HepG2 (cell line): ENCODE data around the gene AP3D1. TPM values are rescaled to one million over a fixed set of nuclear protein-coding genes. Genes with fewer than 3 reads are reported as not detected.

Source experiments
- EHMT2 ChIP-seq: fragments of 200-600 bp; sonication (generic); IDR thresholded peaks from 2 replicates; pipeline ENCODE4 v1.7.0; 2017; ENCODE audit warnings: antibody characterized with exemption, low read depth, low read length, borderline replicate concordance
- HIVEP1 ChIP-seq: sonication (generic); formaldehyde crosslinking; IDR thresholded peaks from 2 replicates; pipeline ENCODE4 v1.4.0; 2020; ENCODE audit warnings: mild to moderate bottlenecking, missing genetic modification reagents
- HOXD1 ChIP-seq: sonication (generic); formaldehyde crosslinking; IDR thresholded peaks from 2 replicates; pipeline ENCODE4 v1.5.0; 2020; ENCODE audit warnings: missing genetic modification reagents
- MZF1 ChIP-seq: sonication (generic); formaldehyde crosslinking; IDR thresholded peaks from 2 replicates; pipeline ENCODE4 v1.8.1; 2023; ENCODE audit warnings: mild to moderate bottlenecking, missing genetic modification reagents, borderline replicate concordance
- SP2 ChIP-seq: sonication (generic); formaldehyde crosslinking; IDR thresholded peaks from 2 replicates; pipeline ENCODE4 v1.5.1; 2020; ENCODE audit warnings: mild to moderate bottlenecking, missing genetic modification reagents
- ZNF331 ChIP-seq: sonication (generic); formaldehyde crosslinking; IDR thresholded peaks from 2 replicates; pipeline ENCODE4 v1.4.0; 2020; ENCODE audit warnings: missing genetic modification reagents
- ZNF772 ChIP-seq: sonication (generic); formaldehyde crosslinking; IDR thresholded peaks from 2 replicates; pipeline ENCODE4 v1.5.0; 2020; ENCODE audit warnings: mild to moderate bottlenecking, missing genetic modification reagents
- ZZZ3 ChIP-seq: sonication (generic); formaldehyde crosslinking; IDR thresholded peaks from 2 replicates; pipeline ENCODE4 v1.4.0; 2020; ENCODE audit warnings: missing genetic modification reagents, mild to moderate bottlenecking, borderline replicate concordance
- polyA plus RNA-seq, 8 experiments: library from polyadenylated mRNA; depleted of rRNA in 3 of 8; stranded (reverse) in 7 of 8; unstranded in 1 of 8; fragments of >200 nt; fragmentation: Illumina TruSeq in 4 of 8; extraction: Trizol in 4 of 8; gene quantifications; 2 replicates each; pipeline versions ENCODE4 v1.2.1 to v1.2.3, GENCODE V29; 2011 to 2016; ENCODE audit warnings: low read depth in 4 of 8, missing spikeins in 1 of 8, mixed read lengths in 1 of 8; ENCODE audit not compliant: insufficient read depth in 1 of 8
- total RNA-seq, 5 experiments: library from RNA; depleted of rRNA; stranded (reverse); fragments of >200 nt; fragmentation: Illumina TruSeq; extraction: Trizol; gene quantifications; 2 replicates each; pipeline ENCODE4 v1.2.3, GENCODE V29; 2016; ENCODE audit warnings: low read depth in 1 of 5
- TF ChIP-seq, protein P1 (sequence below): sonication (generic); formaldehyde crosslinking; IDR thresholded peaks from 2 replicates; pipeline ENCODE4 v1.9.0; 2021; ENCODE audit warnings: missing genetic modification reagents, borderline replicate concordance
- TF ChIP-seq, protein P2 (sequence below), 2 experiments: sonication (generic) in 1 of 2; formaldehyde crosslinking in 1 of 2; IDR thresholded peaks; 2 replicates each; pipeline versions ENCODE4 v1.5.1 to v1.6.1; 2011 to 2020; ENCODE audit warnings: borderline replicate concordance in 1 of 2, low read depth in 1 of 2, low read length in 1 of 2, mild to moderate bottlenecking in 1 of 2, missing genetic modification reagents in 1 of 2, moderate library complexity in 1 of 2
- TF ChIP-seq, protein P3 (sequence below): IDR thresholded peaks from 2 replicates; pipeline ENCODE4 v1.6.1; 2012; ENCODE audit warnings: inconsistent platforms

AP3D1 gene
- total and polyA plus RNA-seq, 2 of the 13 experiments (the other 11 are each of a cell fraction or from before 2014, with no cell fraction given) = 68.0 to 82.6 TPM

DNA sequence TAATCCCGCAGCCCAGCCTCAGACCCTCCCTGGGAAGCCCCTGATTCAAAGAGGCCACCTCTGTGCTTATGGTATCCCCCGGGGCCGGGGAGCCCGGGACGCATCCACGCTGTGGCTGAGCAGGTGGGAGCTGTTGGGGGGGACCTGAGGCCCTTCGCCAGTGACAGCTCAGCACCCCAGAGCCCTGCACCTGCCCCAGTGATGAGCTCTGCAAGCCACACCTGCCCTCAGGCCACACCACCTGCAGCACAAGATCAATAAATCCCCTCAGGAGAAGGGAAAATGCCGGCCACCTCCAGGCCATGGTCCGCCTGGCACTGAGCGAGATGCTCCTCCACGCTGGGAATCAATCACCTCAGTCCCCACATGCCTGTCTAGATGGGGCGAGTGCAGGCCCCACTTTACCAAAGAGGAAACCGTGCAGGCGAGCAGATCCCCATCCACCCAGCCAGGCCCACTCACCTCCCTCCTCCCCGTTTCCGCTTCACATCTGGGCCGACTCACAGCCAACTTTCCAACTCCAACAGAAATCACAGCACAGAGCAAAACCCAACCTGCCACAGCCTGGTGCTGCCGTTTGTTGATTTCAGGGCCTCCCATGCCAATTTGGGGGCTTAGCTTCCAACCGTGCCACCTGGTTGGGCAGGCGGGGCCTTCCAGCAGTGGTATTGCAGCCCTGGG lies 68.1 kb downstream of the AP3D1 start (continued):
- TF ChIP-seq, protein P1, sequence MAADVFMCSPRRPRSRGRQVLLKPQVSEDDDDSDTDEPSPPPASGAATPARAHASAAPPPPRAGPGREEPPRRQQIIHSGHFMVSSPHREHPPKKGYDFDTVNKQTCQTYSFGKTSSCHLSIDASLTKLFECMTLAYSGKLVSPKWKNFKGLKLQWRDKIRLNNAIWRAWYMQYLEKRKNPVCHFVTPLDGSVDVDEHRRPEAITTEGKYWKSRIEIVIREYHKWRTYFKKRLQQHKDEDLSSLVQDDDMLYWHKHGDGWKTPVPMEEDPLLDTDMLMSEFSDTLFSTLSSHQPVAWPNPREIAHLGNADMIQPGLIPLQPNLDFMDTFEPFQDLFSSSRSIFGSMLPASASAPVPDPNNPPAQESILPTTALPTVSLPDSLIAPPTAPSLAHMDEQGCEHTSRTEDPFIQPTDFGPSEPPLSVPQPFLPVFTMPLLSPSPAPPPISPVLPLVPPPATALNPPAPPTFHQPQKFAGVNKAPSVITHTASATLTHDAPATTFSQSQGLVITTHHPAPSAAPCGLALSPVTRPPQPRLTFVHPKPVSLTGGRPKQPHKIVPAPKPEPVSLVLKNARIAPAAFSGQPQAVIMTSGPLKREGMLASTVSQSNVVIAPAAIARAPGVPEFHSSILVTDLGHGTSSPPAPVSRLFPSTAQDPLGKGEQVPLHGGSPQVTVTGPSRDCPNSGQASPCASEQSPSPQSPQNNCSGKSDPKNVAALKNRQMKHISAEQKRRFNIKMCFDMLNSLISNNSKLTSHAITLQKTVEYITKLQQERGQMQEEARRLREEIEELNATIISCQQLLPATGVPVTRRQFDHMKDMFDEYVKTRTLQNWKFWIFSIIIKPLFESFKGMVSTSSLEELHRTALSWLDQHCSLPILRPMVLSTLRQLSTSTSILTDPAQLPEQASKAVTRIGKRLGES (CRISPR knock-in tag) = no peak
- TF ChIP-seq HOXD1 (CRISPR knock-in tag) = no peak
- TF ChIP-seq, protein P2, sequence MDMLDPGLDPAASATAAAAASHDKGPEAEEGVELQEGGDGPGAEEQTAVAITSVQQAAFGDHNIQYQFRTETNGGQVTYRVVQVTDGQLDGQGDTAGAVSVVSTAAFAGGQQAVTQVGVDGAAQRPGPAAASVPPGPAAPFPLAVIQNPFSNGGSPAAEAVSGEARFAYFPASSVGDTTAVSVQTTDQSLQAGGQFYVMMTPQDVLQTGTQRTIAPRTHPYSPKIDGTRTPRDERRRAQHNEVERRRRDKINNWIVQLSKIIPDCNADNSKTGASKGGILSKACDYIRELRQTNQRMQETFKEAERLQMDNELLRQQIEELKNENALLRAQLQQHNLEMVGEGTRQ (IDR thresholded peaks at IDR 0.05; ENCODE audit: low read depth, low read length) = no peak
- TF ChIP-seq, protein P2 (CRISPR knock-in tag; IDR thresholded peaks at IDR 0.05; ENCODE audit: borderline replicate concordance) = no peak
- TF ChIP-seq ZNF331 = no peak
- no peak for TF ChIP-seq SP2 (CRISPR knock-in tag)
- no peak for TF ChIP-seq EHMT2
- TF ChIP-seq ZZZ3 = no peak
- no peak for TF ChIP-seq ZNF772 (CRISPR knock-in tag)
- TF ChIP-seq, protein P3, sequence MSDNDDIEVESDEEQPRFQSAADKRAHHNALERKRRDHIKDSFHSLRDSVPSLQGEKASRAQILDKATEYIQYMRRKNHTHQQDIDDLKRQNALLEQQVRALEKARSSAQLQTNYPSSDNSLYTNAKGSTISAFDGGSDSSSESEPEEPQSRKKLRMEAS = no peak
- TF ChIP-seq HIVEP1 (CRISPR knock-in tag) = no peak
- TF ChIP-seq MZF1 = no peak
